ENCODE results near the gene CHD9. TPM values are rescaled to one million over a fixed set of nuclear protein-coding genes. Genes with fewer than 3 reads are reported as not detected.

The CHD9 gene
- total and polyA plus RNA-seq, 7 donors, result 13.8 to 88.5 (median 55.5) TPM

DNA sequence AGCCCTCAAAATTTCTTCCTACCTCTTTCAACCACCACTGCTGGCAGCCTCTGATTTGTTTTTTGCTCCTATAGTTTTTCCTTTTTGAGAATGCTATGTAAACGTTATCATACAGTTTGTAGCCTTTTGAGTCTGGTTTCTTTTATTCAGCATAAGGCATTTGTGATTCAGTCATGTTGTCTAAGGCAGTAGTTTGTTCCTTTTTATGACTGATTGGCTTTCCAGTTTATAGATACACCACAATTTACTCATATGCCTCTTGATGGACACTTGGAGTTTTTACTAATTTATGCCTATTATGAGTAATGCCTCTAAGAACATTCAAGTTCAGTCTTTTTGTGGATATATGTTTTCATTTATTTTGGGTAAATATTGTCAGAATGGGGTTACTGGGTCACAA is 136.6 kb downstream of the CHD9 start:
- Histone ChIP-seq H3K4me3 (no peak overlapping the region), H3K27ac (no peak overlapping the region), H3K4me1 (peaks cover 0 to 5% (median 1%) of the 10 kb centered on the region in 4 donors), H3K36me3 (no peaks in the 10 kb centered on the region), H3K27me3 (no peaks in the 10 kb centered on the region), H3K9me3 (no peaks in the 10 kb centered on the region)
- TF ChIP-seq, protein P1, sequence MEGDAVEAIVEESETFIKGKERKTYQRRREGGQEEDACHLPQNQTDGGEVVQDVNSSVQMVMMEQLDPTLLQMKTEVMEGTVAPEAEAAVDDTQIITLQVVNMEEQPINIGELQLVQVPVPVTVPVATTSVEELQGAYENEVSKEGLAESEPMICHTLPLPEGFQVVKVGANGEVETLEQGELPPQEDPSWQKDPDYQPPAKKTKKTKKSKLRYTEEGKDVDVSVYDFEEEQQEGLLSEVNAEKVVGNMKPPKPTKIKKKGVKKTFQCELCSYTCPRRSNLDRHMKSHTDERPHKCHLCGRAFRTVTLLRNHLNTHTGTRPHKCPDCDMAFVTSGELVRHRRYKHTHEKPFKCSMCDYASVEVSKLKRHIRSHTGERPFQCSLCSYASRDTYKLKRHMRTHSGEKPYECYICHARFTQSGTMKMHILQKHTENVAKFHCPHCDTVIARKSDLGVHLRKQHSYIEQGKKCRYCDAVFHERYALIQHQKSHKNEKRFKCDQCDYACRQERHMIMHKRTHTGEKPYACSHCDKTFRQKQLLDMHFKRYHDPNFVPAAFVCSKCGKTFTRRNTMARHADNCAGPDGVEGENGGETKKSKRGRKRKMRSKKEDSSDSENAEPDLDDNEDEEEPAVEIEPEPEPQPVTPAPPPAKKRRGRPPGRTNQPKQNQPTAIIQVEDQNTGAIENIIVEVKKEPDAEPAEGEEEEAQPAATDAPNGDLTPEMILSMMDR (IDR thresholded peaks at IDR 0.05), result no peak
- no peak for TF ChIP-seq EP300 (IDR thresholded peaks at IDR 0.05)
- TF ChIP-seq POLR2AphosphoS5 (IDR thresholded peaks at IDR 0.05), result no peak
- no peak for TF ChIP-seq POLR2A (IDR thresholded peaks at IDR 0.05)
- intact Hi-C loops (cut with DNase I), result no loop called here
- 72 to 74% methylated on average over 1 of the region's 1 CpG for WGBS, 2 donors
- no peak for DNase-seq

DNA sequence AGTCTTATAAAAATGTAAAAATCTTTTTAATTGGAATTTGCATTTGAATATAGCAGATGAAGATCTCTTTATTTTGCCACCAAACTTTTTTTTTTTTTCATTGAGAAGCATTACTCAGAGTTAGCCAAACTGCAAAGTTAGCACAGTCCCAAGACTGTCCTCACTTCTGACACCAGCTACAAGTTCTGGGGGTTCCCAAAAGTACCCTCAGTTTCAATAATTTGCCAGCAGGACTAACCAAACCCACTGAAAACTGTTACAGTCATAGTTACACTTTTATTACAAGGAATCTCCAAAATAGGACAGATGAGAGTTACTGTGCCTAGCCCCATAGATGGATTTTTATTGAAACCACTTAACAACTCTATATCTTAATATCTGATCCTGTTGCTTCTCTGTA is 144.1 kb downstream of the CHD9 start:
- H3K36me3 ChIP-seq, result no peaks in the 10 kb centered on the region
- intact Hi-C loops (cut with DNase I), result no loop called here
- no peak for TF ChIP-seq POLR2A (IDR thresholded peaks at IDR 0.05)
- TF ChIP-seq POLR2AphosphoS5 (IDR thresholded peaks at IDR 0.05), result no peak
- TF ChIP-seq, protein P1 (IDR thresholded peaks at IDR 0.05), result no peak
- TF ChIP-seq EP300 (IDR thresholded peaks at IDR 0.05), result no peak
- no peak overlapping the region for H3K4me3 ChIP-seq
- no peak for DNase-seq
- H3K27me3 ChIP-seq, result no peaks in the 10 kb centered on the region
- H3K27ac ChIP-seq, result no peak overlapping the region
- H3K9me3 ChIP-seq, result no peaks in the 10 kb centered on the region
- peaks cover 0 to 8% (median 3%) of the 10 kb centered on the region in 4 donors for H3K4me1 ChIP-seq

DNA sequence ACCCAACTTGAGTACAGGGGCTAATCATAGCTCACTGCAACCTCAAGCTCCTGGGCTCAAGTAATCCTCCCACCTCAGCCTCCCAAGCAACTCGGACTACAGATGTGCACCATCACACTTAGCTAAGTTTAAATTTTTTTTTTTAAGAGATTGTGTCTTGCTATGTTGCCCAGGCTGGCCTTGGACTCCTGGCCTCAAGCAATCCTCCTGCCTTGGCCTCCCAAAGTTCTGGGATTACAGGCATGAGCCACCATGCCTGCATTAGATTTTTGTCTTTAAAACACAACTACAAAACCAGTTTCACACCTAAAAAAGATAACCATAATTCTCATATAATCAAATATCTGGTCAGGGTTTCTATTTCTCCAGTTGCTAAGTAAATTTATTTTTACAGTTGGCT is 147.1 kb downstream of the CHD9 start:
- intact Hi-C loops (cut with DNase I), result no loop called here

DNA sequence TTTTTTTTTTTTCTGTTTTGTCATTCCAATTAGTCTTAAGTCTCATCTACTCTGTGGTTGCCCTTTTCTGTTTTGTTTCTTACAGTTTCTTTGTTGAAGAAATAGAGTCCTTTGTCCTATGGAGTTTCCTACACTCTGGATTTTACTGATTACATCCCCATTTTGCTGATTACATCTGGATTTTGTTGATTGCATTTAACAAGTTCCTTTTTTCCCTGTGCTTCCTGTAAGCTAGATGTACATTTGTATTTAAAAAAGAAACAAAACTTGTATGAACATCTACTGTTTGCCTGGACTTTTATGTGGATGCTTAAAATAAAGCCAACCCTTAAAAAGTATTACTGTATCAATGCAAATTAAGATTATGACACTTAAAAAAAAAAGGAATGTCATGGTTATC is 147.6 kb downstream of the CHD9 start:
- no peaks in the 10 kb centered on the region for H3K9me3 ChIP-seq
- peaks cover 0 to 13% (median 5%) of the 10 kb centered on the region in 4 donors for H3K4me1 ChIP-seq
- H3K4me3 ChIP-seq, result no peak overlapping the region
- intact Hi-C loops (cut with DNase I), result no loop called here
- no peaks in the 10 kb centered on the region for H3K36me3 ChIP-seq
- no peak for DNase-seq
- TF ChIP-seq EP300 (IDR thresholded peaks at IDR 0.05) (no peak), POLR2AphosphoS5 (IDR thresholded peaks at IDR 0.05) (no peak), POLR2A (IDR thresholded peaks at IDR 0.05) (no peak)
- H3K27ac ChIP-seq, result no peak overlapping the region
- H3K27me3 ChIP-seq, result no peaks in the 10 kb centered on the region

More for the DNA sequence above, 147.1 kb downstream of the CHD9 start:
- WGBS, 2 donors, result 96 to 98% methylated on average over 1 of the region's 1 CpG
- H3K4me3 ChIP-seq, result no peak overlapping the region
- TF ChIP-seq, protein P1 (IDR thresholded peaks at IDR 0.05), result no peak
- no peak for TF ChIP-seq POLR2A (IDR thresholded peaks at IDR 0.05)
- TF ChIP-seq POLR2AphosphoS5 (IDR thresholded peaks at IDR 0.05), result no peak
- TF ChIP-seq EP300 (IDR thresholded peaks at IDR 0.05), result no peak
- H3K27me3 ChIP-seq, result no peaks in the 10 kb centered on the region
- no peak for DNase-seq
- no peaks in the 10 kb centered on the region for H3K9me3 ChIP-seq
- peaks cover 0 to 8% (median 4%) of the 10 kb centered on the region in 4 donors for H3K4me1 ChIP-seq
- H3K27ac ChIP-seq, result no peak overlapping the region
- H3K36me3 ChIP-seq, result no peaks in the 10 kb centered on the region

DNA sequence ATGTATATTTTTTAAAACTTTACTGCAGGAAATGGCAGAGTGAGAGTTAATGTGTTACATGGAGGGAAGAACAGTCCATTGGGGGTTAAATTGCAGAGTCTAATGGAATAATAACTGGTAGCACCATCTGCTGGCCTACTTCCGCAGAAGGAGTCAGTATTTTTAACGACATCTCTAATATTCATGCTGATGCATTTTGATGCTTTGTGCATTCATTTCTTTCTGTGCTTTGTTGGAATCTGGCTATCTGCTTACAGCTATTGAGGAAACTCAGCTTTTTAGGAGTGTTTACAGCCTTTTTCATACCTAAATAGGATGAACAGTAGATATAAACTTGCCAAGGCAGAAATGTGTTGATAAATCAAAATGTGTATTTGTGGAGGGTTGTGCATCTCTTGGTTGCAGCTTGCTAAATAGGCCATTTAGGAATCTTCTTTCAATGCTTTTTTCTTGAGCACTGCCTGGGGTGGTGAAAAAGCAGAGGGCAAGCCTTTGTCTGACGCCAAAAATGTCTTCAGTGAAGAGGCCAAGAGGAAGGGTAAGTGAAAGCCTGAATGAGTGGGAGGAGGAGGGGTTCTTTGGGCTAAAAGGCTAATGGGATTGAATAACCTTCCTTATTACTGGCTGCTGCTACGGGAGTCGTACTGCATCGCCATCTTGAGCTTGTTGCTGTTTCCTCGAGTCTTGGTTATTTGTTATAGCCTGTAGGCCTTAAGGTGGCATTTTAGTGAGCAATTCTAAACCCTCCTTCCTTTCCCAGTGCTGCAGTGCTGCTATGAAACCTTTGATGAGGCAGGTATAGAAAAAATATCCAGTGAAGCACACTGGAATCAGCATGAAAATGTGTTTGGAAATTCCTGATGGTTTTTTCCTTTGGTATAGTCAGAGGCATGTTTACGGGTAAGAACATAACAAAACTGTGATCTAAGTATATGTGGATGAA is 153.3 kb downstream of the CHD9 start:
- intact Hi-C loops (cut with DNase I), result loop anchor here (1.0 to 5.0 kb wide), 3 partner anchors 51 to 153 kb away; partner anchors contain the start of gene CHD9
- peak overlapping the region; percentile 9 to 43 (median 40) for H3K4me3 ChIP-seq
- H3K36me3 ChIP-seq, result no peaks in the 10 kb centered on the region
- H3K4me1 ChIP-seq, result peaks cover 0 to 63% (median 31%) of the 10 kb centered on the region in 4 donors
- no peaks in the 10 kb centered on the region for H3K9me3 ChIP-seq
- TF ChIP-seq POLR2AphosphoS5 (IDR thresholded peaks at IDR 0.05), result peak in 2 of 4 donors; percentile 23 to 49
- TF ChIP-seq, protein P1 (IDR thresholded peaks at IDR 0.05), result peak; percentile 38 to 55 (median 52)
- TF ChIP-seq POLR2A (IDR thresholded peaks at IDR 0.05), result no peak
- TF ChIP-seq EP300 (IDR thresholded peaks at IDR 0.05), result no peak
- peak overlapping the region; percentile 79 to 82 (median 81) for H3K27ac ChIP-seq
- no peak for DNase-seq
- 3 to 6% methylated on average over 8 of the region's 8 CpGs for WGBS, 2 donors
- H3K27me3 ChIP-seq, result no peaks in the 10 kb centered on the region

All from sigmoid colon (tissue), 7 donors.